SW480 (cell line): ENCODE data around the gene OR12D3.
"Not testable (repeated sequence)": the region's sequence is repeated elsewhere in the genome, so short reads cannot be mapped to it uniquely, and the experiment has no call there.

Experiments
- DNase-seq: peaks from one replicate; pipeline ENCODE4 v3.0.0-alpha.2; 2016; ENCODE audit warnings: low spot score

The OR12D3 gene, protein sequence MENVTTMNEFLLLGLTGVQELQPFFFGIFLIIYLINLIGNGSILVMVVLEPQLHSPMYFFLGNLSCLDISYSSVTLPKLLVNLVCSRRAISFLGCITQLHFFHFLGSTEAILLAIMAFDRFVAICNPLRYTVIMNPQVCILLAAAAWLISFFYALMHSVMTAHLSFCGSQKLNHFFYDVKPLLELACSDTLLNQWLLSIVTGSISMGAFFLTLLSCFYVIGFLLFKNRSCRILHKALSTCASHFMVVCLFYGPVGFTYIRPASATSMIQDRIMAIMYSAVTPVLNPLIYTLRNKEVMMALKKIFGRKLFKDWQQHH

DNA sequence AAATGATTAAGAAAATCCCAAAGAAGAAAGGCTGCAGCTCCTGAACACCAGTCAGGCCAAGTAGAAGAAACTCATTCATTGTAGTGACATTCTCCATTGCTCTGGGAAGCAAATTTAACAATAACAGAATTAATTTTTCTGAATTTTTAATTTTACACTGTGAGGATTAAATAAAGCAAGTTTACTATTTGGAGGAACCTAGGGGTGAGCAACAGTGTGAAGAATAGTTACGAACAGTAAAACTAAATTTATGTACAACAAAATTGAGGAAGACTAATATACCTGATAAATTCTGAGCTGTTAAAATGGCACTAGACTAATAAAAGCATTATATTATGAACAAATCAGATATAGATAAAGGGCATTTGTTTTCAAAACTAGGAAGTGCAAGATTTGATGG lies at the start of gene OR12D3:
Gene OR12D3, minus strand, starts transcription at position 101 of the 400 bp plus-strand sequence. Its CDS starts 4 bp downstream, at position 97.
- no peak for DNase-seq

DNA sequence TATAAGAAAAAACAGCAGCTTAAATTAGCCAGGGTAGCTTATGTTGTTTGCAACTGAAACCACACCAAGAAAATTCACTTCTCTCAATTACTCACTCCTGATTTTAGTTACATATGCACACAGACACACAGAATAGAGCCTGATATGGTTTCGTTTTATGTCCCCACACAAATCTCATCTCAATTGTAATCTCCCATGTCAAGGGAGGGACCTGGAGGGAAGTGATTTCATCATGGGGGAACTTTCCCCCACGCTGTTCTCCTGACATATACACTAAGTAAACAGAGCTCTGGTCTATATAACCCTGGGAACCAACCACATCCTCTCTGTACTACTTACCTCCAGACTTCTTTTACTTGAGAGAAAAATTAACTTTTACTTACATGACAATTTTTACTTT lies 49.5 kb upstream of the OR12D3 start:
- DNase-seq: no peak

DNA sequence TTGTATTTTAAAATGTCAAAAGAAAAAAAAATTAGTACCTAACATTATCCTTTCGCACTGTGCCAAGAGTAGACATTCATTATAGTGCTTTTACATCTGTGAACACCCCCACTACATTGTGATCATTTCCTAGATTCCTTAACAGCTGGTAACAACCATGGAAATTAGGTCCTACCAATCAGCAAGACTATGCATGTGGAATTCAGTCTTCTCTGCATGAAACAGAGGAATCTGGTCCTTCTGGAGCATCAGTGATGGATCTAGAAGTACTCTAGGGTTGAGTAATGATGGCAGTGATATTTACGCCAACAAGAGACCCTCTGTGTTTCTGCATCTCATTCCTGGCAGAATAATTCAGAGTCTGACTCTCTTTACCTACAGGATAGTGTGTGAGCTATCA lies 49.1 kb upstream of the OR12D3 start:
- DNase-seq: no peak

DNA sequence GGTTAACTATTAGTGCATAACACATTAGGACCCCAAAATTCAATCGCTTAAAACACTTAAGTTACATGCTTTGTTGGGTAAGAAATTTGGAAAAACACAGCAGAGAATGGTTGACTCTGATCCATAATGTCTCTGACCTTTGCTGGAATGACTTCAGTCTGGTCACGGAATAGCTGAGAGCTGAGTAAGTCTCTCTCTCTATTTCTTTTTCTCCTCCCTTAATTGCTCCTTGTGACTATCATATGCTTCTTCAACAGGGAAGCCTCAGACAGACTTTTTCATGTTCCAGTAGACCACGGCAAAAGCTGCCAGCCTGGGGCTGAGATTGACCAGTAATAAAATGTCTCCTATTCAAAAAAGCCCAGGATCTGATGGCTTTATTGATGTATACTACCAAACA lies 44.4 kb upstream of the OR12D3 start:
- DNase-seq: no peak

DNA sequence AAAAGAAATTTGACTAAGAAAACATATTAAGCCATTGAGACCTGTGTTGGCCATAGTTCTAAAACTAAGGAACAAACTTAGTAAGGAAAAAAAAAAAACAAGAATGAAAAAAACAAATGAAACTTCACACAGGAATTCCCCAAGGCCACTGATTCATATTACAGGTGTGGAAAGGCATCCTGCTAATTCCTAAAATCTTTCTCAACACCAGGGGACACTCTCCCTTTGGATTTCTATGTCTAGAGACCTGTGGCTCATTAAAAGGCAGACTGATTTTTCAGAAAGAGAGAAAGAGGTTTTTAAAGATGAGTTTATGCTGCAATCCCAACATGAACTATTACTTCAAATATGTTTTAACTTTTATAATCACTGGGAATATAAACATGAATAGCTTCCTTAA lies 39.5 kb upstream of the OR12D3 start, which contains the start of gene OR12D1:
Gene OR12D1, plus strand, starts transcription at position 341 of the 400 bp plus-strand sequence.
- DNase-seq: peak; percentile 9

DNA sequence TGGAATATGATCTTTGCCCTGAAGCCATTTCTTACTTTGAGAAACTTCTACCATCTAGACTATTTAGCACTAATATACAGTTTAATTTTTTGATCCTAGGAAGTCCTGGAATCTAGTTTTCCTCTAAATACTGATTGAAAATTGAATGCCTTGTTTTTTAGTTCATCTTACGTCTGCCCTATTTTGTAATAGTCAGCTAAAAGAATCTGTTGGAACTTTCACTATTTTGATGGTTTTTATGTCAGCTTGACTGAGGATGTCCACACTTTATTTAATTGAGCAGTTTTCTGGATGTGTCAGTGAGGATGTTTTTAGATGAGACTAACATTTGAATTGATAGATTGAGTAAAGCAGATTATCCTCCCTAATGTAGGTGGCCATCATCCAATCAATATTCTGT lies 28.7 kb upstream of the OR12D3 start:
- no peak for DNase-seq

DNA sequence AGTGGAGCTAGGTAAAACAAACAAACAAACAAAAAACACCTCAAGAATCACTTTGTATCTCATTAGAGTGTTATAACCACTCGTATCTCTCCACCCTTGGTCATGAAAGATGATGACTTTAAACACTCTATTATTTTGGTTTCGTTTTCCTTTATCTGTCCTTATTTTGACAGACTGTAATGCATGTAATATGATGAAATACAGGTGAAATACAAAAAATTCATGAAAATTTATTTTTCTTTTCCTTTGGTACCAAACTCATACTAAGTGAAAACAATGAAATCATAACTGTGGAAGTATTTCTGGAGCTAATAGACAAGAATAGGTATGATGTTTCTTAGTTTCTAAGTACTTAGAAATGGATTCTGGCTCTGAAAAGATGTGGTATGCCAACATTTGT lies 24.4 kb upstream of the OR12D3 start:
- no peak for DNase-seq

DNA sequence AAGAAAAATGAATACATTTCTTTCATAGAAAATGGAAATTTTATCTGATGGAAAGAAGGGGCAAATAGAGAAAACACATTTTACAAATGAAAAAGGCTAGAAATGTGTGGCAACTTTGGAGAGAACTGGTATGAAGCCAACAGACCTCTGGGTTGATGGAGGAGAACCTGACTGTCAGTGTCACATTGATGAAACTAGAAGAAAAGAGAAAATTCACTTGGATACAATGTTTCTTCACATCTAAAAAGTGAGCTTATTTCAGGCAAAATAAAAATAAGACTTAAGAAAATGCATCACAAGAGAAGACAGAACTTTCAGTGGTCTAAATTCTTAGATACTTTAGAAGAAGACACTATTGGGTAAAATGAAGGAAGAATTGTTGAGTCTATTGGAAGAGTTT lies 20.2 kb upstream of the OR12D3 start, which contains the start of gene OR12D2:
Gene OR12D2, plus strand, starts transcription at position 301 of the 400 bp plus-strand sequence. CDS start 1,069 bp downstream, outside the sequence.
- DNase-seq: no peak

DNA sequence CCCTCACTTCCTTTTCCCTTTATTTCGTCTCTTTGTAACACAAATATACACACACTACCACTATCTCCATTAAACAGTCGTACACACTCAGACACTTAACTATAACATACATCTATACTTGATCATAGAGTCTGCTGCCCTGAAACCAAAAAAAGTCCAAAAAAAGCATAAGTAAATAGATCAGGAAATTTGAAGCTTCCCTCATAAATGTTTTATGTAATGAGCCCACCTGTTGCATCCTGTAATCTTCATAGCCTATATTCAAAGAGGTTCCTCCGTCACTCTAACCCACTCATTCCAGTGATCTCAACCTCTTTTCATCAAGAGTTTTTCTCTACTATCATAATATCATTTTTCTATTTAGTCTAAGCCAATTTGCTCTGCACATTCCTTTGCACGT lies 13.4 kb upstream of the OR12D3 start:
- no peak for DNase-seq

DNA sequence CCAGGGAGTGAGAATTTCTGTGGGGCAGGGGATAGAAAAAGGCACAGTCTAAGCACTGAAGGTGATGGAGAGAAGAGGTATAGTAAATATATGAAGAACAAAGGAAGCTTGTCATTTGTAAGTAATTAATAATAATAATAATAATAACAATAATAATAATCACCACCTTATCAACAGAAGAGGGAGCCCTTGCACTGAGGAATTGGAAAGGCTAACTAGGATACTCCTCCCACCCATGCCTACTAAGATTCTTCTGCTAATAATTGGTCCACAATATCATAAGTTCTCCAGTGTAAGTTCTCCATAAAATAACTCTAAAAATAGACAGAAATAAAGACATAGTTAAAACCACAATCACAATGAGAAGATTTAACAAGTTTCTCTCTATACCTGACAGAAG lies 912 bp upstream of the OR12D3 start:
- peak; percentile 12 for DNase-seq

DNA sequence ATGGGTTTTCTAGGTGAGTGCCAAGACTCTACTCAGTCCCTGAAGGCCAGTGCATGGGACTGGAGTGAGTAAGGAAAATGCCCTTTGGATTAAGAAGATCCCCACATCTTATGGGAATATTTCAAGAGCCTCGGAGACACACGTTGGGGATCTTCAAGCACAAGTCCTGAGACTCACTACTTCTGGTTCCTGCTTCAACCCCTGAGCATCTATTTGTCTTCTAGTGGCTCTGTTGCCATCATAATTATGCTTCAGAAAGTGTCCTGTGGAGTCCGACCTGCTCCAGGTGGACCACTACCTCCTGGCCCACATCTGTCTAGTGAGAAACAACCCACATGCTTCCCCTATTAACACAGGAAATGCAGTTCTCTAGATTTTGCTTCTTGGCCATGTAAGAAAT lies 6.3 kb downstream of the OR12D3 start, which contains the start of gene OR5V1:
Gene OR5V1, minus strand, starts transcription at position 101 of the 400 bp plus-strand sequence. CDS start 12,670 bp downstream, outside the sequence.
- no peak for DNase-seq

DNA sequence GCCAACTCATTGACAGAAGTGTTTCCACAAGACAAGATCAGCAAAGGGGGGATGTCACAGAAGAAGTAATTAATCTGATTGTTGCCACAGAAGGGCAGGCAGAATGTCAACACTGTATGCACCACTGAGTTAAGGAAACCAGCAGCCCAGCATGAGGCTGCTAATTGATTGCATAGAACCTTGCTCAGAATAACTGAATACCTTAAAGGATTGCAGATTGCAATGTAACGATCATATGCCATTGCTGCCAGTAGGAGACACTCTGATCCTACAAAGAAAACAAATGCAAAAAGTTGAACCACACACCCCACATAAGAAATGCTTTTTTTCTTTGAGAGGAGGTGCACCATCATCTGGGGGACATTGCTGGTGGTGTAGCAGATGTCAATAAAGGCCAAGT lies 19.5 kb downstream of the OR12D3 start:
- no peak for DNase-seq

DNA sequence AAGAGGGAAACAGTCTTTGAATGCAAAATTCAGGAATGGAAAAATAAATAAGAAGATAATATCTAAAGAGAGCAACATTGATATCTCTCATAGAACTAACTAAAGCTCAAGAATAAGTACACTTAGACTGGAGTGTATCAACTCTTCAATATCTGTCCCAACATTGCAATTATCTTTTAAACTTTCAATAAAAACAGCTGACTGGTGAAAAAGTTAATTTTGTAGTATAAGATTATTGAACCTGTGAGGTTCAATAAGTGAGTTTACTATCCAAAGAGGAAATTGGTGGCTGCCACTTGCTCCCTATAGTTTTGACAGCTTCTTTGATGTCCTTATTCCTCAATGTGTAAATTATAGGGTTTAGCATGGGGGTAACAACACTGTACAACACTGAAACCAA lies 20.1 kb downstream of the OR12D3 start:
- no peak for DNase-seq

DNA sequence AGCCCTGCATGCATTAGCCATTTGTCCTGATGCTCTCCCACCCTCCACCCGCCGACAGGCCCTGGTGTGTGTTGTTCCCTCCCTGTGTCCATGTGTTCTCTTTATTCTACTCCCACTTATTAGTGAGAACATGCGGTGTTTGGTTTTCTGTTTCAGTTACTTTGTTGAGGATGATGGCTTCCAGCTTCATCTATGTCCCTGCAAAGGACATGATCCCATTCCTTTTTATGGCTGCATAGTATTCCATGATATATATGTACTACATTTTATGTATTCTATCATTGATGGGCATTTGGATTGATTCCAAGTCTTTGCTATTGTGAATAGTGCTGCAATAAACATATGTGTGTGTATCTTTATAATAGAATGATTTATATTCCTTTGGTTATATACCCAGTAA lies 25.7 kb downstream of the OR12D3 start:
- not testable (repeated sequence) for DNase-seq

DNA sequence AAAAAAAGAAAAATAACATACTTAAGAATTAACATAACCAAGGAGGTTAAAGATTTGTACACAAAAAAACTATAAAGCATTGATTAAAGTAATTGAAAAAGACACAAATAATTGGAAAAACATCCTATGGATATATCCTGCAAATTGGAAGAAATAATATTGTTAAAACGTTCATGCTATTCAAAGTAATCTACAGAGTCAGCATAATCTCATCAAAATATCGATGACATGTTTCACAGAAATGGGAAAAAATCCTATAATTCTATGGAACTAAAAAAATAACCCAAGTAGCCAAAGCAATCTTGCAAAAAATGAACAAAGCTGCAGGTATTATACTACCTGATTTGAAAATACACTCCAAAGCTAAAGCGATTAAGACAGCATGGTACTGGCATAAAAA lies 29.7 kb downstream of the OR12D3 start:
- DNase-seq: no peak

DNA sequence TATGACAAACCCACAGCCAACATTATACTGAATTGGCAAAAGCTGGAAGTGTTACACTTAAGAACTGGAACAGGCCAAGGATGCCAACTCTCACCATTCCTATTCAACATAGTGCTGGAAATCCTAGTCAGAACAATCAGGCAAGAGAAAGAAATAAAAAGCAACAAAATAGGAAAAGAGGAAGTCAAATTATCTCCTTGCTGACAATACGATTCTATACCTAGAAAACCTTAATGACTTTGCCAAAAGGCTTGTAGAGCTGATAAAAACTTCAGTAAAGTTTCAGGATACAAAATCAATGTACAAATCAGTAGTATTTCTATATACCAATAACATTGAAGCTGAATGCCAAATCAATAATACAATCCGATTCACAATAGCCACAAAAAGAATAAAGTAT lies 38.8 kb downstream of the OR12D3 start:
- DNase-seq: no peak

DNA sequence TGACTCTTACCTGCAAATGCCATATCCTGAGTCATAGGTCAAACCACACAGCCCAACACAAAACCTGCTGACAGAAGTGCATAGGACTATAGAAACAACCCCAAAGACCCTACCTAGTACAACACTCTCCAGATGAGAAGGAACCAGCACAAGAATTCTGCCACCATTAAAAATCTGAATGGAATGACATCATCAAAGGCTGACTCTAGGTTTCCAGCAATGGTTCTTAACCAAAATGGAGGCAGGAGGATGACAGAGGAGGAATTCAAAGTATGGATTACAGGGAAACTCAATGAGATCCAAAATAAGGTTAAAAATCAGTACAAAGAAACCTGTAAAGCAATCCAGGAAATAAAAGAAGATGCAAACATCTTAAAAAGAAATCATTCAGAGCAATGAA lies 42.4 kb downstream of the OR12D3 start:
- DNase-seq: no peak

DNA sequence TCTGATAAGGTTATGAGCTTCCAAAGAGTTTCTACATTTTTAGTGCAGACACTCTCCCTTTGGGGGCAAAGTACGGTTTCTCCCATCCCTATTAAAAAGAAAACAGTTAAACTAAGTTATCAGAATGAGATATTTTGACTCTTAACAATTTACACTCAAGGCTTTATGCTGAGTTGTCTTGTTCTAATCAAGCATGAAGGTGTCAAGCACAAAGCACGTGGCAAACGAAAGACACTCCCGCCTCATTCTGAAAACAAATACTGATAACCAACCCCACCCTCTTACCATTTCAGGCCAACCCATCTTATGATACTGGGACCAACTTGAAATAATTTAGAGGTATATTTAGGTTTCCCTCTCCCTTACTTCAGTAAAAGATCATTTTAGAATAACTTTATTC lies 49.3 kb downstream of the OR12D3 start:
- DNase-seq: no peak
